HG03159 (cell line): ENCODE measurements around the gene ARSK.
A peak's percentile ranks its signal among the peaks of the same experiment; 100 is the strongest.

Source experiments
- ATAC-seq: cut with Tn5 transposase; IDR thresholded peaks from one replicate; pipeline ENCODE4 v1.9.1; 2021; ENCODE audit warnings: mild to moderate bottlenecking, moderate library complexity; ENCODE audit not compliant: unreplicated experiment

Gene ARSK

GRCh38 chr5:95646569-95647431 lies 91.9 kb downstream of the ARSK start, which contains the start of gene RFESD:
Gene RFESD (plus strand): TSS chr5:95646777. CDS start chr5:95652272, 5,495 bp downstream.
- ATAC-seq: peak; percentile 97

- no peak for ATAC-seq
Measured at GRCh38 chr5:95647886-95648860, 93.3 kb downstream of the ARSK start.

GRCh38 chr5:95649274-95649673 lies 94.4 kb downstream of the ARSK start:
- no peak for ATAC-seq

- ATAC-seq: no peak
Measured at GRCh38 chr5:95649842-95650620, 95.1 kb downstream of the ARSK start.

GRCh38 chr5:95652849-95653248 lies 97.9 kb downstream of the ARSK start:
- ATAC-seq: no peak

- ATAC-seq: no peak
Measured at GRCh38 chr5:95654196-95654595, 99.3 kb downstream of the ARSK start.
